Astrocyte of the cerebellum (primary cell): ENCODE data around the gene TLR6.

Experiments
- DNase-seq: peaks from one replicate; pipeline ENCODE4 v3.0.0-alpha.2; 2011; ENCODE audit warnings: low read depth
- H3K4me3 ChIP-seq: 2 replicates; pipeline ENCODE4 v1.5.1; 2011; ENCODE audit warnings: mild to moderate bottlenecking, low read depth, low read length, moderate library complexity
- in situ Hi-C: cut with HindIII; loops from 2 replicates; pipeline ENCODE4 v1.10.0; 2017; ENCODE audit warnings: low sequenced_read_pairs
- TF ChIP-seq, protein P1 (sequence below): IDR thresholded peaks from 2 replicates; pipeline ENCODE4 v1.5.1; 2012; ENCODE audit warnings: low read length, low read depth, moderate library complexity, mild to moderate bottlenecking; ENCODE audit errors: missing control alignments

The TLR6 gene

DNA sequence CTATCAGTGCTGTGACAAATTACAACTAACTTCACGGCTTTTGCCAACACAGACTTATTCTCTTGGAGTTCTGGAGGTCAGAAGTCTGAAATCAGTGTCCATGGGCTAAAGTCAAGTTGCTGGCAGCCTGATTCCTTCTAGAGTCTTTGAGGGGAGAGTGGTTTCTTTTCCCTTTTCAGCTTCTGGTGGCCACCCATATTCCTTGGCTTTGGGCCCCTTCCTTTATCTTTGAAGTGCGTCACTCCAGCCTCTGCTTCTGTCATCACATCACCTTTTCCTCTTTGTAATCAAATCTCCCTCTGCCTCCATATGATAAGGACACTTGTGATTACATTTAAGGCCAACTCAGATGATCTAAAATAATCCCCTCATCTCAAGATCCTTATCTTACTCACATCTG, 20.0 kb upstream of the TLR6 start:
- H3K4me3 ChIP-seq, result no peak overlapping the region
- in situ Hi-C loops, result no loop called here
- TF ChIP-seq, protein P1, sequence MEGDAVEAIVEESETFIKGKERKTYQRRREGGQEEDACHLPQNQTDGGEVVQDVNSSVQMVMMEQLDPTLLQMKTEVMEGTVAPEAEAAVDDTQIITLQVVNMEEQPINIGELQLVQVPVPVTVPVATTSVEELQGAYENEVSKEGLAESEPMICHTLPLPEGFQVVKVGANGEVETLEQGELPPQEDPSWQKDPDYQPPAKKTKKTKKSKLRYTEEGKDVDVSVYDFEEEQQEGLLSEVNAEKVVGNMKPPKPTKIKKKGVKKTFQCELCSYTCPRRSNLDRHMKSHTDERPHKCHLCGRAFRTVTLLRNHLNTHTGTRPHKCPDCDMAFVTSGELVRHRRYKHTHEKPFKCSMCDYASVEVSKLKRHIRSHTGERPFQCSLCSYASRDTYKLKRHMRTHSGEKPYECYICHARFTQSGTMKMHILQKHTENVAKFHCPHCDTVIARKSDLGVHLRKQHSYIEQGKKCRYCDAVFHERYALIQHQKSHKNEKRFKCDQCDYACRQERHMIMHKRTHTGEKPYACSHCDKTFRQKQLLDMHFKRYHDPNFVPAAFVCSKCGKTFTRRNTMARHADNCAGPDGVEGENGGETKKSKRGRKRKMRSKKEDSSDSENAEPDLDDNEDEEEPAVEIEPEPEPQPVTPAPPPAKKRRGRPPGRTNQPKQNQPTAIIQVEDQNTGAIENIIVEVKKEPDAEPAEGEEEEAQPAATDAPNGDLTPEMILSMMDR, result no peak
- no peak for DNase-seq

- no peak overlapping the region for H3K4me3 ChIP-seq
- TF ChIP-seq, protein P1, result peak; percentile 12
- in situ Hi-C loops, result no loop called here
- DNase-seq, result no peak
Observed at GRCh38 chr4:38873290-38873944, 16.8 kb upstream of the TLR6 start.

- in situ Hi-C loops, result no loop called here
- H3K4me3 ChIP-seq, result no peak overlapping the region
- TF ChIP-seq, protein P1, result no peak
- no peak for DNase-seq
Observed at GRCh38 chr4:38872620-38873019, 16.0 kb upstream of the TLR6 start.

- TF ChIP-seq, protein P1, result no peak
- H3K4me3 ChIP-seq, result no peak overlapping the region
- in situ Hi-C loops, result no loop called here
- DNase-seq, result no peak
Observed at GRCh38 chr4:38871593-38871992, 15.0 kb upstream of the TLR6 start.

DNA sequence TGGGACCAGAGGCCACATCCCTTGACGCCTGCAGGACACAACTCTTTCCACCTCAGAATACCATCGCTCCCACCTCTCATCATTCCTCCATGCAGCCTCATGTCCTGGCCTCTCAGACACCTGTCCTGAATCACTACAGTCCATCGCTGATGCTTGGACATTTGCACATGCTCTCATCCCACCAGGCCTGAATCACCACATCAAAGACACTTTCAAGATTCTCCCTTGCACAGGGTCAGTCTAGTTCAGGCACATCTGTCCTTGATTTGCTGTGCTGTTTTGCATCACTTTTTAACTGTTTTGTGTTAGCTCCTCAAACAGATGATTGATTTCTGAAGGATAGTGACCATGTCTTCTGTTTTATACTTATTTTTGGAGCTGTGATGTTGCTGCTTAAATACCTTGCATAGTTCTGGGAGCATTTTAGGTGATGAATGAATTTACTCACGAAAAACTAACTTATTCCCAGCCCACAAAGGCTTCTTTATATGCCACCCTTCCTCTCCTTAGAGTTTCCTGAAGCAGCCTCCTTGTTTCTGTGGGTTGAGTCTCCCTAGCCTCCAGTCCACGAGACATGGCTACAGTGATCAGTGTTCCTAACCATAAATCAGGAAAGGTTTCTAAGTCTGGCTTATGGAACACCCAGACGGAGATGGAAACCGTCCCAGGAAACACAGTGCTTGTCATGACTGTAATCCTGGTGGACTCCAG, 13.6 kb upstream of the TLR6 start:
- no peak for DNase-seq
- in situ Hi-C loops, result no loop called here
- H3K4me3 ChIP-seq, result no peak overlapping the region
- TF ChIP-seq, protein P1, result no peak

- H3K4me3 ChIP-seq, result peak overlapping the region; percentile 95
- no peak for DNase-seq
- in situ Hi-C loops, result no loop called here
- TF ChIP-seq, protein P1, result no peak
Observed at GRCh38 chr4:38869511-38869910, 12.9 kb upstream of the TLR6 start.
